K562 (cell line): ENCODE measurements around the gene PARD3. TPM values are rescaled to one million over a fixed set of nuclear protein-coding genes. Genes with fewer than 3 reads are reported as not detected.

Experiments
- ATAC-seq: fragments of 200-7000 bp; cut with Tn5 transposase; 3 replicates; pipeline ENCODE4 v1.9.1; 2020; ENCODE audit warnings: moderate library complexity
- BruUV-seq: library from RNA; stranded (reverse); fragments of 400-500 nt; replicated peaks from 2 replicates; lab custom pipeline; 2021; lab: Mats Ljungman, UMichigan
- CTCF ChIA-PET: fragments of 300-600 bp; formaldehyde crosslinking; extraction: SDS; loops from one replicate; lab custom pipeline; 2021; ENCODE audit warnings: low intra/inter-chr PET ratio; lab: Yijun Ruan, JAX
- POLR2A ChIA-PET: fragments of 300-600, 350-650 bp; sonication (Branson Sonifier 250); formaldehyde crosslinking; extraction: SDS; loops from one replicate; lab custom pipeline; 2021; ENCODE audit warnings: antibody characterized with exemption, inconsistent platforms; lab: Yijun Ruan, JAX
- DNase-seq, 4 experiments: peaks; one replicate each; pipeline versions ENCODE4 v3.0.0 to v3.0.0-alpha.2; 2011 to 2018; ENCODE audit warnings: low spot score in 3 of 4, mixed read lengths in 3 of 4; ENCODE audit errors: extremely low read depth in 1 of 4
- FAIRE-seq: peaks from 2 replicates; lab custom pipeline; 2011; peaks lifted over from hg19 to GRCh38; lab: Jason Lieb, UNC
- H2AFZ ChIP-seq: 2 replicates; pipeline ENCODE4 v1.6.0; 2011; ENCODE audit warnings: low read depth, low read length, control low read depth, inconsistent platforms
- H3K27ac ChIP-seq: fragments of 200-600 bp; 3 replicates; pipeline ENCODE4 v1.8.0; 2011; ENCODE audit warnings: low read depth, mild to moderate bottlenecking, control low read depth, inconsistent platforms, low read length, moderate library complexity, mixed read lengths; ENCODE audit errors: extremely low read depth
- H3K27me3 ChIP-seq, 2 experiments: fragments of 300-600 bp in 1 of 2; 2 replicates in 1 of 2; 3 replicates in 1 of 2; pipeline versions ENCODE4 v1.6.0 to v1.8.0; 2011; ENCODE audit warnings: inconsistent platforms in 2 of 2, low read length in 2 of 2, mild to moderate bottlenecking in 1 of 2, mixed read lengths in 1 of 2, moderate library complexity in 1 of 2; ENCODE audit not compliant: control insufficient read depth in 2 of 2, insufficient read depth in 2 of 2
- H3K36me3 ChIP-seq: fragments of 300-600 bp; 3 replicates; pipeline ENCODE4 v1.8.0; 2011; ENCODE audit warnings: mild to moderate bottlenecking, low read length, inconsistent platforms; ENCODE audit not compliant: control insufficient read depth, insufficient read depth
- H3K4me1 ChIP-seq, 2 experiments: fragments of 200-600 bp in 1 of 2; replicated peaks in 1 of 2; 2 replicates in 1 of 2; 3 replicates in 1 of 2; pipeline versions ENCODE4 v1.5.1 to v1.8.0; 2011; ENCODE audit warnings: inconsistent platforms in 2 of 2, low read length in 2 of 2, mild to moderate bottlenecking in 1 of 2, mixed read lengths in 1 of 2, moderate library complexity in 1 of 2; ENCODE audit not compliant: control insufficient read depth in 2 of 2, insufficient read depth in 2 of 2
- H3K4me2 ChIP-seq: 2 replicates; pipeline ENCODE4 v1.6.1; 2011; ENCODE audit warnings: low read length, control low read depth, inconsistent platforms, mixed read lengths; ENCODE audit not compliant: insufficient read depth
- H3K4me3 ChIP-seq: fragments of 200-600 bp; sonication (generic), shearing (Covaris generic); 2 replicates; pipeline ENCODE4 v1.5.1; 2016; ENCODE audit warnings: control low read depth, inconsistent platforms
- H3K79me2 ChIP-seq: fragments of 200-600 bp; 3 replicates; pipeline ENCODE4 v1.8.0; 2011; ENCODE audit warnings: low read length, inconsistent platforms; ENCODE audit not compliant: control insufficient read depth, insufficient read depth
- H3K9ac ChIP-seq, 2 experiments: 2 replicates each; pipeline versions ENCODE4 v1.6.0 to v1.6.1; 2011; ENCODE audit warnings: low read depth in 2 of 2, low read length in 2 of 2, control low read depth in 1 of 2, inconsistent platforms in 1 of 2, mild to moderate bottlenecking in 1 of 2, mixed read lengths in 1 of 2; ENCODE audit not compliant: insufficient read depth in 1 of 2
- H3K9me1 ChIP-seq: one replicate; pipeline ENCODE4 v1.6.0; 2011; ENCODE audit warnings: inconsistent platforms, mild to moderate bottlenecking, low read length, moderate library complexity; ENCODE audit not compliant: control insufficient read depth, insufficient read depth
- H3K9me3 ChIP-seq: replicated peaks from 2 replicates; pipeline ENCODE4 v1.5.1; 2011; ENCODE audit warnings: low read depth, low read length, inconsistent platforms; ENCODE audit not compliant: control insufficient read depth, insufficient read depth
- H4K20me1 ChIP-seq: replicated peaks from 2 replicates; pipeline ENCODE4 v1.6.1; 2011; ENCODE audit warnings: low read length, inconsistent platforms, mixed read lengths; ENCODE audit not compliant: control insufficient read depth, insufficient read depth
- CHCHD3 ChIP-seq: fragments of 250-450 bp; sonication (Bioruptor Pico); IDR thresholded peaks from 2 replicates; pipeline ENCODE4 v2.1.2; 2022; ENCODE audit warnings: mild to moderate bottlenecking
- DMBX1 ChIP-seq: fragments of 250-450 bp; sonication (Bioruptor Pico); IDR thresholded peaks from 2 replicates; pipeline ENCODE4 v1.8.0; 2022; ENCODE audit warnings: inconsistent platforms, mild to moderate bottlenecking, moderate library complexity, borderline replicate concordance
- ELF1 ChIP-seq: fragments of 200-800 bp; sonication (Bioruptor generic); IDR thresholded peaks from 2 replicates; pipeline ENCODE4 v1.6.1; 2016; ENCODE audit warnings: missing genetic modification characterization, missing compliant biosample characterization
- GABPA ChIP-seq: fragments of 200-800 bp; sonication (Bioruptor generic); conservative IDR thresholded peaks from 2 replicates; pipeline ENCODE4 v1.6.1; 2016; ENCODE audit warnings: low read depth, missing genetic modification characterization, missing compliant biosample characterization
- HLTF ChIP-seq: fragments of 450-650 bp; IDR thresholded peaks from 2 replicates; pipeline ENCODE4 v1.6.1; 2016
- MAFF ChIP-seq: IDR thresholded peaks from 2 replicates; pipeline ENCODE4 v1.6.1; 2012; ENCODE audit warnings: low read length, improper control_type of control experiment
- ZNF253 ChIP-seq: fragments of 250-450 bp; sonication (Bioruptor Pico); conservative IDR thresholded peaks from 2 replicates; pipeline ENCODE4 v1.6.1; 2021; ENCODE audit warnings: mild to moderate bottlenecking
- ZNF316 ChIP-seq: fragments of 450-650 bp; IDR thresholded peaks from 2 replicates; pipeline ENCODE4 v1.6.1; 2016
- ZNF699 ChIP-seq: fragments of 250-450 bp; sonication (Bioruptor Pico); IDR thresholded peaks from 2 replicates; pipeline ENCODE4 v1.8.0; 2021; ENCODE audit warnings: mild to moderate bottlenecking, moderate library complexity; ENCODE audit not compliant: insufficient replicate concordance
- WGBS: fragments of 100-300 bp; shearing (Covaris generic); methylation state at CpG from one replicate; pipeline ENCODE4 v1.1.6; 2016; ENCODE audit warnings: low coverage, mixed read lengths; ENCODE audit not compliant: insufficient coverage; ENCODE audit errors: missing lambda C conversion rate; 5-methylcytosine and 5-hydroxymethylcytosine counted together
- in situ Hi-C: fragments of 300-500 bp; cut with MboI; formaldehyde crosslinking; loops from 4 replicates; pipeline ENCODE4 v1.15.0; 2018; ENCODE audit warnings: inconsistent platforms, mixed read lengths
- intact Hi-C: fragments of 100-400 bp; cut with micrococcal nuclease; formaldehyde crosslinking; loops from 2 replicates; pipeline ENCODE4 v1.14.2; 2022
- polyA plus RNA-seq, 8 experiments: library from polyadenylated mRNA; depleted of rRNA in 4 of 8; stranded (reverse) in 5 of 8; unstranded in 3 of 8; fragments of >200 nt; fragmentation: Nextera tagmentation in 2 of 8; fragmentation: Illumina TruSeq in 1 of 8; extraction: Ambion mirVana in 2 of 8; extraction: Trizol in 1 of 8; gene quantifications; 2 replicates each; pipeline versions ENCODE4 v1.2.1 to v1.2.3, GENCODE V29; 2011 to 2014; ENCODE audit warnings: inconsistent platforms in 1 of 8, missing spikeins in 1 of 8
- total RNA-seq, 7 experiments: library from RNA; depleted of rRNA in 6 of 7; stranded (reverse); fragments of >200 nt in 6 of 7; fragmentation: Illumina TruSeq in 2 of 7; extraction: Trizol in 2 of 7; gene quantifications; 2 replicates each; pipeline versions ENCODE4 v1.2.1 to v1.2.3, GENCODE V29; 2011 to 2021; ENCODE audit warnings: low replicate concordance in 1 of 7
- TF ChIP-seq, protein P1 (sequence below): sonication (generic); formaldehyde crosslinking; IDR thresholded peaks from 2 replicates; pipeline ENCODE4 v1.8.0; 2023; ENCODE audit warnings: missing genetic modification reagents, mild to moderate bottlenecking, borderline replicate concordance
- TF ChIP-seq, protein P2 (sequence below): sonication (generic); IDR thresholded peaks from 2 replicates; pipeline ENCODE4 v1.6.1; 2016

Gene PARD3
- total and polyA plus RNA-seq, 9 of the 15 experiments (the other 6 are each of a cell fraction or from before 2014, with no cell fraction given): 2.7 to 11.7 (median 7.7) TPM

GRCh38 chr10:34372509-34372908 lies 442.6 kb downstream of the PARD3 start:
- in situ Hi-C loops: no loop called here
- ATAC-seq: no peak
- H3K4me3 ChIP-seq: no peak overlapping the region
- ChIA-PET CTCF (no interaction called here), POLR2A (no interaction called here)
- no peak overlapping the region for H3K9ac ChIP-seq
- intact Hi-C loops: no loop called here
- FAIRE-seq: no peak
- peak; percentile 67 for TF ChIP-seq ZNF316
- TF ChIP-seq HLTF: no peak
- peak; percentile 3; the same call in 1 of the 2 replicates for TF ChIP-seq MAFF
- no peak overlapping the region for H3K27ac ChIP-seq
- no peaks in the 10 kb centered on the region for H3K9me3 ChIP-seq
- H3K79me2 ChIP-seq: no peaks in the 10 kb centered on the region
- no peaks in the 10 kb centered on the region for H4K20me1 ChIP-seq
- no peaks in the 10 kb centered on the region for H3K27me3 ChIP-seq
- H3K4me1 ChIP-seq: no peaks in the 10 kb centered on the region
- H3K36me3 ChIP-seq: no peaks in the 10 kb centered on the region
- DNase-seq: no peak
- H3K9me1 ChIP-seq: no peaks in the 10 kb centered on the region
- no peak overlapping the region for H2AFZ ChIP-seq
- H3K4me2 ChIP-seq: no peak overlapping the region
- no TSS peak for BruUV-seq

- POLR2A ChIA-PET: no interaction called here
- no TSS peak for BruUV-seq
- Histone ChIP-seq H3K79me2 (no peaks in the 10 kb centered on the region), H3K4me2 (no peak overlapping the region), H3K9ac (no peak overlapping the region), H3K27ac (no peak overlapping the region), H3K4me3 (no peak overlapping the region), H3K36me3 (no peaks in the 10 kb centered on the region), H3K9me3 (no peaks in the 10 kb centered on the region), H3K4me1 (no peaks in the 10 kb centered on the region), H2AFZ (no peak overlapping the region), H3K27me3 (no peaks in the 10 kb centered on the region), H3K9me1 (no peaks in the 10 kb centered on the region), H4K20me1 (no peaks in the 10 kb centered on the region)
- FAIRE-seq (no peak), DNase-seq (no peak), ATAC-seq (no peak)
- 29% methylated on average over 5 of the region's 5 CpGs for WGBS
- in situ Hi-C loops: no loop called here
- intact Hi-C loops: no loop called here
- CTCF ChIA-PET: no interaction called here
- no peak for TF ChIP-seq CHCHD3 (CRISPR knock-in tag)
- TF ChIP-seq ELF1 (tag): no peak
- no peak for TF ChIP-seq ZNF253 (CRISPR knock-in tag)
- TF ChIP-seq ZNF699 (CRISPR knock-in tag): no peak
- TF ChIP-seq, protein P1, sequence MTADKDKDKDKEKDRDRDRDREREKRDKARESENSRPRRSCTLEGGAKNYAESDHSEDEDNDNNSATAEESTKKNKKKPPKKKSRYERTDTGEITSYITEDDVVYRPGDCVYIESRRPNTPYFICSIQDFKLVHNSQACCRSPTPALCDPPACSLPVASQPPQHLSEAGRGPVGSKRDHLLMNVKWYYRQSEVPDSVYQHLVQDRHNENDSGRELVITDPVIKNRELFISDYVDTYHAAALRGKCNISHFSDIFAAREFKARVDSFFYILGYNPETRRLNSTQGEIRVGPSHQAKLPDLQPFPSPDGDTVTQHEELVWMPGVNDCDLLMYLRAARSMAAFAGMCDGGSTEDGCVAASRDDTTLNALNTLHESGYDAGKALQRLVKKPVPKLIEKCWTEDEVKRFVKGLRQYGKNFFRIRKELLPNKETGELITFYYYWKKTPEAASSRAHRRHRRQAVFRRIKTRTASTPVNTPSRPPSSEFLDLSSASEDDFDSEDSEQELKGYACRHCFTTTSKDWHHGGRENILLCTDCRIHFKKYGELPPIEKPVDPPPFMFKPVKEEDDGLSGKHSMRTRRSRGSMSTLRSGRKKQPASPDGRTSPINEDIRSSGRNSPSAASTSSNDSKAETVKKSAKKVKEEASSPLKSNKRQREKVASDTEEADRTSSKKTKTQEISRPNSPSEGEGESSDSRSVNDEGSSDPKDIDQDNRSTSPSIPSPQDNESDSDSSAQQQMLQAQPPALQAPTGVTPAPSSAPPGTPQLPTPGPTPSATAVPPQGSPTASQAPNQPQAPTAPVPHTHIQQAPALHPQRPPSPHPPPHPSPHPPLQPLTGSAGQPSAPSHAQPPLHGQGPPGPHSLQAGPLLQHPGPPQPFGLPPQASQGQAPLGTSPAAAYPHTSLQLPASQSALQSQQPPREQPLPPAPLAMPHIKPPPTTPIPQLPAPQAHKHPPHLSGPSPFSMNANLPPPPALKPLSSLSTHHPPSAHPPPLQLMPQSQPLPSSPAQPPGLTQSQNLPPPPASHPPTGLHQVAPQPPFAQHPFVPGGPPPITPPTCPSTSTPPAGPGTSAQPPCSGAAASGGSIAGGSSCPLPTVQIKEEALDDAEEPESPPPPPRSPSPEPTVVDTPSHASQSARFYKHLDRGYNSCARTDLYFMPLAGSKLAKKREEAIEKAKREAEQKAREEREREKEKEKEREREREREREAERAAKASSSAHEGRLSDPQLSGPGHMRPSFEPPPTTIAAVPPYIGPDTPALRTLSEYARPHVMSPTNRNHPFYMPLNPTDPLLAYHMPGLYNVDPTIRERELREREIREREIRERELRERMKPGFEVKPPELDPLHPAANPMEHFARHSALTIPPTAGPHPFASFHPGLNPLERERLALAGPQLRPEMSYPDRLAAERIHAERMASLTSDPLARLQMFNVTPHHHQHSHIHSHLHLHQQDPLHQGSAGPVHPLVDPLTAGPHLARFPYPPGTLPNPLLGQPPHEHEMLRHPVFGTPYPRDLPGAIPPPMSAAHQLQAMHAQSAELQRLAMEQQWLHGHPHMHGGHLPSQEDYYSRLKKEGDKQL (CRISPR knock-in tag): no peak
- TF ChIP-seq DMBX1 (CRISPR knock-in tag): no peak
- TF ChIP-seq GABPA: no peak
- TF ChIP-seq, protein P2, sequence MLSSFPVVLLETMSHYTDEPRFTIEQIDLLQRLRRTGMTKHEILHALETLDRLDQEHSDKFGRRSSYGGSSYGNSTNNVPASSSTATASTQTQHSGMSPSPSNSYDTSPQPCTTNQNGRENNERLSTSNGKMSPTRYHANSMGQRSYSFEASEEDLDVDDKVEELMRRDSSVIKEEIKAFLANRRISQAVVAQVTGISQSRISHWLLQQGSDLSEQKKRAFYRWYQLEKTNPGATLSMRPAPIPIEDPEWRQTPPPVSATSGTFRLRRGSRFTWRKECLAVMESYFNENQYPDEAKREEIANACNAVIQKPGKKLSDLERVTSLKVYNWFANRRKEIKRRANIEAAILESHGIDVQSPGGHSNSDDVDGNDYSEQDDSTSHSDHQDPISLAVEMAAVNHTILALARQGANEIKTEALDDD: no peak
These were observed 445.0 kb downstream of the PARD3 start for GRCh38 chr10:34370126-34370525.
